CD4-positive, alpha-beta T cell (primary cell): ENCODE data around the gene TSPAN16. TPM values are rescaled to one million over a fixed set of nuclear protein-coding genes. Genes with fewer than 3 reads are reported as not detected.

Source experiments
- ATAC-seq: fragments of 200-7000 bp; cut with Tn5 transposase; one replicate; pipeline ENCODE4 v1.10.0; 2022; ENCODE audit warnings: mild to moderate bottlenecking; ENCODE audit not compliant: poor library complexity
- CTCF ChIA-PET: fragments of 350-600 bp; sonication (Branson Sonifier 250); formaldehyde crosslinking; loops from one replicate; lab custom pipeline; 2021; ENCODE audit warnings: antibody characterized with exemption, inconsistent platforms; lab: Charles Lee
- POLR2A ChIA-PET: fragments of 350-600 bp; sonication (Branson Sonifier 250); formaldehyde crosslinking; loops from one replicate; lab custom pipeline; 2021; ENCODE audit warnings: antibody characterized with exemption, inconsistent platforms; lab: Charles Lee
- DNase-seq, 14 experiments: peaks; one replicate each; pipeline ENCODE4 v3.0.0-alpha.2; 2013 to 2020; ENCODE audit warnings: mixed read lengths in 2 of 14
- H3K27ac ChIP-seq, 2 donors: one replicate each; pipeline versions ENCODE4 v1.5.1 to v1.7.0; 2013; ENCODE audit warnings: low read length in 2 of 2, low read depth in 1 of 2, mild to moderate bottlenecking in 1 of 2
- H3K27me3 ChIP-seq, 2 experiments: 1 replicate in 1 of 2; 2 replicates in 1 of 2; pipeline versions ENCODE4 v1.6.1 to v1.7.0; 2013; ENCODE audit warnings: low read length in 2 of 2, control low read depth in 1 of 2, mild to moderate bottlenecking in 1 of 2, moderate library complexity in 1 of 2; ENCODE audit not compliant: insufficient read depth in 2 of 2, control insufficient read depth in 1 of 2
- H3K36me3 ChIP-seq: one replicate; pipeline ENCODE4 v1.6.1; 2013; ENCODE audit warnings: low read length, control low read depth; ENCODE audit not compliant: insufficient read depth
- H3K4me1 ChIP-seq: one replicate; pipeline ENCODE4 v1.6.1; 2013; ENCODE audit warnings: low read length, control low read depth; ENCODE audit not compliant: insufficient read depth
- H3K4me3 ChIP-seq: one replicate; pipeline ENCODE4 v1.5.1; 2013; ENCODE audit warnings: mild to moderate bottlenecking, low read length, moderate library complexity
- H3K9me3 ChIP-seq, 2 experiments: 1 replicate in 1 of 2; 2 replicates in 1 of 2; pipeline versions ENCODE4 v1.6.1 to v1.7.0; 2013; ENCODE audit warnings: low read length in 2 of 2, mild to moderate bottlenecking in 2 of 2, control low read depth in 1 of 2, moderate library complexity in 1 of 2; ENCODE audit not compliant: control insufficient read depth in 1 of 2, insufficient read depth in 1 of 2
- H3K27ac Mint-ChIP-seq: one replicate; pipeline ENCODE4 v1.8.0; 2020; ENCODE audit warnings: mixed read lengths
- H3K27me3 Mint-ChIP-seq: one replicate; pipeline ENCODE4 v1.8.0; 2021; ENCODE audit warnings: mixed read lengths
- H3K36me3 Mint-ChIP-seq: one replicate; pipeline ENCODE4 v1.8.0; 2021; ENCODE audit warnings: low read depth, mixed read lengths
- H3K4me1 Mint-ChIP-seq: one replicate; pipeline ENCODE4 v1.8.0; 2021; ENCODE audit warnings: low read depth, mixed read lengths
- H3K4me3 Mint-ChIP-seq: one replicate; pipeline ENCODE4 v1.8.0; 2020; ENCODE audit warnings: mild to moderate bottlenecking, mixed read lengths
- H3K9me3 Mint-ChIP-seq: one replicate; pipeline ENCODE4 v1.8.0; 2020; ENCODE audit warnings: mixed read lengths
- CTCF ChIP-seq: fragments of 200-600 bp; IDR thresholded peaks from one replicate; pipeline ENCODE4 v1.8.0; 2022; ENCODE audit warnings: antibody characterized with exemption, mild to moderate bottlenecking
- intact Hi-C, 2 experiments: fragments of 100-400 bp; cut with DNase I in 1 of 2; cut with micrococcal nuclease in 1 of 2; formaldehyde crosslinking; loops; one replicate each; pipeline versions ENCODE4 v1.15.1 to v1.9.0; 2023 to 2025; cut with DNase I, micrococcal nuclease
- total RNA-seq, 174 experiments: library from RNA in 2 of 174; stranded (reverse) in 2 of 174; gene quantifications; one replicate each; pipeline ENCODE4 v1.2.3 and lab custom pipeline; 2021 to 2026

TSPAN16 gene
- total RNA-seq, 2 experiments from 2014 or later, result not detected

DNA sequence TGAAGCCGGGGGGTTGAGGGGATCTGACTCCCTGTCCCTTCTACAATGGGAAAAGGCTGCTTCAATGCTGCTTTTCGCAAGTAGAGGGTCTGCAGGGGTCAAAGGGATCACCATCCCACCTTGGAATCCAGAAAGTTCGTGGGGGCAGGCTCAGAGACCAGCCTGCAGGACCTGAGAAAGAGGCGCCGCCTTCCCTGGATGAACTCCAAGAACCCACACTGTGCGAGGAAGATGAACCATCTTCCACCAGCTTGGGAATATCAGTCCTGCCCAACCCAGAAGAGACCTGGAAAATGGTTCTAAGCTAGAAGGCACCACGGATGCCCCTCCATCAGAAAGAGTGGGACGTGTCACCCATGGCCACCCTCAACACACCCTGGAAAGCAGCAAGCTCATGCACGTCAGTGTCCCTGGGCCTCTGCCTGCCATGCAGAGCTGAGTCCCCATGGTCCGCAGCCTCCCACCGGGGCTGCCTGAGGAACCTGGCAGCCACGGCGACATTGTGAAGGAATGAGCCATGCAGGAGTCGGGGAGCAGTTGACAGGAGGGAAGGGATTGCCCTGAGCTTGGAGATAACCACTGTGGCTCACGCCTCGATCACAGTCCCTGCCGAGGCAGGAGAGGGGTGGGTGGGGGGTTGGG, 28.9 kb downstream of the TSPAN16 start:
- intact Hi-C loops, result no loop called here
- DNase-seq, result no peak
- Histone ChIP-seq H3K27me3 (peaks cover 0 to 2% of the 10 kb centered on the region in 2 experiments), H3K4me3 (no peak overlapping the region), H3K4me1 (peaks cover 18% of the 10 kb centered on the region), H3K36me3 (no peaks in the 10 kb centered on the region), H3K27ac (no peak overlapping the region), H3K9me3 (no peaks in the 10 kb centered on the region)
- Mint-ChIP-seq H3K27ac (no peak overlapping the region), H3K4me1 (peaks cover 13% of the 10 kb centered on the region), H3K9me3 (no peaks in the 10 kb centered on the region), H3K4me3 (no peak overlapping the region), H3K27me3 (peaks cover 5% of the 10 kb centered on the region), H3K36me3 (peaks cover 4% of the 10 kb centered on the region)
- no peak for ATAC-seq
- no peak for TF ChIP-seq CTCF
- POLR2A ChIA-PET, result interaction anchor here (2.3 kb wide), 1 partner anchor 14 kb away, joined by 8 read pairs; the partner anchor contains the start of gene RAB3D
- CTCF ChIA-PET, result interaction anchor here (1.2 kb wide), 1 partner anchor 31 kb away, joined by 3 read pairs; no protein-coding TSS in a partner anchor

GRCh38 chr19:11325544-11325943, 29.6 kb downstream of the TSPAN16 start:
- ChIA-PET POLR2A (no interaction called here), CTCF (interaction anchor here (1.2 kb wide), 1 partner anchor 32 kb away, joined by 3 read pairs; no protein-coding TSS in a partner anchor)
- DNase-seq (no peak), ATAC-seq (no peak)
- peaks cover 4% of the 10 kb centered on the region for H3K36me3 Mint-ChIP-seq
- peaks cover 3% of the 10 kb centered on the region for H3K27me3 Mint-ChIP-seq
- Histone ChIP-seq H3K4me3 (no peak overlapping the region), H3K9me3 (no peaks in the 10 kb centered on the region), H3K27ac (no peak overlapping the region), H3K4me1 (peaks cover 18% of the 10 kb centered on the region), H3K36me3 (peaks cover 2% of the 10 kb centered on the region), H3K27me3 (no peaks in the 10 kb centered on the region)
- peaks cover 13% of the 10 kb centered on the region for H3K4me1 Mint-ChIP-seq
- intact Hi-C loops, result no loop called here
- no peak for TF ChIP-seq CTCF
- no peak overlapping the region for H3K27ac Mint-ChIP-seq
- H3K4me3 Mint-ChIP-seq, result no peak overlapping the region
- no peaks in the 10 kb centered on the region for H3K9me3 Mint-ChIP-seq

DNA sequence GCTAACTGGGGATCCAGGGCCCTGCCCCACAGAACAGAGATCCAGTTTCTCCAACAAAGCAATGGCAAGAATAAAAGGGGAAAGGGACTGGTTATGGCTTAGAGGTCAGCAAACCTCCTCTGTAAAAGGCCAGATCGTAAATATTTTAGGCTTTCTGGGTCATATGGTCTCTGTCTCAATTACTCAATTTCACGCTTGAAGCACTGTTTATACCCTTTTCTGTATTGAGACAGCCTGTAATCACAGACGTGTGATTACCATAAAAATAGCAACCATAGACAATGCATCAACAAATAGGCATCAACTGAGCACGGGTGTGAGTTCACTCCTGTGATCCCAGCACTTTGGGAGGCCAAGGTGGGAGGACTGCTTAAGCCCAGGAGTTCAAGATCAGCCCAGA, 34.2 kb downstream of the TSPAN16 start:
- POLR2A ChIA-PET, result no interaction called here
- DNase-seq (no peak), ATAC-seq (no peak)
- Mint-ChIP-seq H3K9me3 (no peaks in the 10 kb centered on the region), H3K4me1 (no peaks in the 10 kb centered on the region), H3K27me3 (no peaks in the 10 kb centered on the region), H3K27ac (no peak overlapping the region), H3K4me3 (no peak overlapping the region), H3K36me3 (peaks cover 29% of the 10 kb centered on the region)
- Histone ChIP-seq H3K4me3 (no peak overlapping the region), H3K9me3 (peaks cover 0 to 2% of the 10 kb centered on the region in 2 experiments), H3K4me1 (no peaks in the 10 kb centered on the region), H3K36me3 (peaks cover 5% of the 10 kb centered on the region), H3K27me3 (no peaks in the 10 kb centered on the region), H3K27ac (no peak overlapping the region)
- TF ChIP-seq CTCF, result no peak
- intact Hi-C loops, result no loop called here
- CTCF ChIA-PET, result no interaction called here
